ENCODE results near the gene SLC8A2. TPM values are rescaled to one million over a fixed set of nuclear protein-coding genes. Genes with fewer than 3 reads are reported as not detected.
A peak's percentile ranks its signal among the peaks of the same experiment; 100 is the strongest.

The SLC8A2 gene
- total and polyA plus RNA-seq, 4 donors, result 3.2 to 37.5 (median 23.4) TPM

- H3K4me1 ChIP-seq (ENCODE audit: control insufficient read depth, insufficient read depth, low read length), result peaks cover 38% of the 10 kb centered on the region
- H3K4me3 ChIP-seq (ENCODE audit: low read depth, low read length), result no peak overlapping the region
- H3K27me3 ChIP-seq (ENCODE audit: control insufficient read depth, insufficient read depth, low read length), result peaks cover 14% of the 10 kb centered on the region
Measured at GRCh38 chr19:47467914-47468313, 3.8 kb downstream of the SLC8A2 start.

GRCh38 chr19:47465957-47466356, 5.7 kb downstream of the SLC8A2 start:
- H3K27ac ChIP-seq (ENCODE audit: low read depth, low read length), result no peak overlapping the region
- H3K4me3 ChIP-seq (ENCODE audit: low read depth, low read length), result no peak overlapping the region
- WGBS (ENCODE audit: insufficient coverage), result 93% methylated on average over 15 of the region's 27 CpGs
- no peak for DNase-seq (ENCODE audit: low read depth in 4 of 6, low spot score in 6 of 6)
- peaks cover 8% of the 10 kb centered on the region for H3K27me3 ChIP-seq (ENCODE audit: control insufficient read depth, insufficient read depth, low read length)
- peaks cover 24% of the 10 kb centered on the region for H3K4me1 ChIP-seq (ENCODE audit: control insufficient read depth, insufficient read depth, low read length)
- H3K9me3 ChIP-seq (ENCODE audit: control insufficient read depth, insufficient read depth, low read length), result no peaks in the 10 kb centered on the region
- peaks cover 11% of the 10 kb centered on the region for H3K36me3 ChIP-seq (ENCODE audit: control insufficient read depth, insufficient read depth, low read length)

More at GRCh38 chr19:47467914-47468313, 3.8 kb downstream of the SLC8A2 start:
- WGBS (ENCODE audit: insufficient coverage), result 56% methylated on average over 8 of the region's 9 CpGs
- no peak overlapping the region for H3K27ac ChIP-seq (ENCODE audit: low read depth, low read length)
- H3K9me3 ChIP-seq (ENCODE audit: control insufficient read depth, insufficient read depth, low read length), result no peaks in the 10 kb centered on the region
- H3K36me3 ChIP-seq (ENCODE audit: control insufficient read depth, insufficient read depth, low read length), result peaks cover 11% of the 10 kb centered on the region
- DNase-seq (ENCODE audit: low read depth in 4 of 6, low spot score in 6 of 6), result no peak

GRCh38 chr19:47464675-47465419, 6.8 kb downstream of the SLC8A2 start:
- no peak overlapping the region for H3K4me3 ChIP-seq (ENCODE audit: low read depth, low read length)
- WGBS (ENCODE audit: insufficient coverage), result 56% methylated on average over 8 of the region's 10 CpGs
- H3K27ac ChIP-seq (ENCODE audit: low read depth, low read length), result no peak overlapping the region
- H3K9me3 ChIP-seq (ENCODE audit: control insufficient read depth, insufficient read depth, low read length), result no peaks in the 10 kb centered on the region
- peaks cover 15% of the 10 kb centered on the region for H3K4me1 ChIP-seq (ENCODE audit: control insufficient read depth, insufficient read depth, low read length)
- peak in 2 of 6 donors; percentile 55 to 79 for DNase-seq (ENCODE audit: low read depth in 4 of 6, low spot score in 6 of 6)
- peaks cover 7% of the 10 kb centered on the region for H3K27me3 ChIP-seq (ENCODE audit: control insufficient read depth, insufficient read depth, low read length)
- H3K36me3 ChIP-seq (ENCODE audit: control insufficient read depth, insufficient read depth, low read length), result peaks cover 11% of the 10 kb centered on the region

- no peak for DNase-seq (ENCODE audit: low read depth in 4 of 6, low spot score in 6 of 6)
- H3K36me3 ChIP-seq (ENCODE audit: control insufficient read depth, insufficient read depth, low read length), result peaks cover 21% of the 10 kb centered on the region
- H3K27me3 ChIP-seq (ENCODE audit: control insufficient read depth, insufficient read depth, low read length), result peaks cover 23% of the 10 kb centered on the region
- H3K27ac ChIP-seq (ENCODE audit: low read depth, low read length), result no peak overlapping the region
- no peak overlapping the region for H3K4me3 ChIP-seq (ENCODE audit: low read depth, low read length)
- no peaks in the 10 kb centered on the region for H3K9me3 ChIP-seq (ENCODE audit: control insufficient read depth, insufficient read depth, low read length)
- H3K4me1 ChIP-seq (ENCODE audit: control insufficient read depth, insufficient read depth, low read length), result no peaks in the 10 kb centered on the region
- 71% methylated on average over 1 of the region's 5 CpGs for WGBS (ENCODE audit: insufficient coverage)
Measured at GRCh38 chr19:47461876-47462275, 9.8 kb downstream of the SLC8A2 start.

GRCh38 chr19:47459477-47459876, 12.2 kb downstream of the SLC8A2 start:
- no peak for DNase-seq (ENCODE audit: low read depth in 4 of 6, low spot score in 6 of 6)
- Histone ChIP-seq H3K4me3 (ENCODE audit: low read depth, low read length) (no peak overlapping the region), H3K27me3 (ENCODE audit: control insufficient read depth, insufficient read depth, low read length) (peaks cover 29% of the 10 kb centered on the region), H3K4me1 (ENCODE audit: control insufficient read depth, insufficient read depth, low read length) (no peaks in the 10 kb centered on the region), H3K9me3 (ENCODE audit: control insufficient read depth, insufficient read depth, low read length) (no peaks in the 10 kb centered on the region), H3K27ac (ENCODE audit: low read depth, low read length) (no peak overlapping the region), H3K36me3 (ENCODE audit: control insufficient read depth, insufficient read depth, low read length) (peaks cover 19% of the 10 kb centered on the region)
- 97% methylated on average over 7 of the region's 14 CpGs for WGBS (ENCODE audit: insufficient coverage)

- 44% methylated on average over 5 of the region's 5 CpGs for WGBS (ENCODE audit: insufficient coverage)
- Histone ChIP-seq H3K27ac (ENCODE audit: low read depth, low read length) (no peak overlapping the region), H3K9me3 (ENCODE audit: control insufficient read depth, insufficient read depth, low read length) (no peaks in the 10 kb centered on the region), H3K36me3 (ENCODE audit: control insufficient read depth, insufficient read depth, low read length) (peaks cover 22% of the 10 kb centered on the region), H3K4me1 (ENCODE audit: control insufficient read depth, insufficient read depth, low read length) (no peaks in the 10 kb centered on the region), H3K4me3 (ENCODE audit: low read depth, low read length) (no peak overlapping the region), H3K27me3 (ENCODE audit: control insufficient read depth, insufficient read depth, low read length) (peaks cover 29% of the 10 kb centered on the region)
- DNase-seq (ENCODE audit: low read depth in 4 of 6, low spot score in 6 of 6), result no peak
Measured at GRCh38 chr19:47458672-47459071, 13.0 kb downstream of the SLC8A2 start.

- DNase-seq (ENCODE audit: low read depth in 4 of 6, low spot score in 6 of 6), result no peak
- Histone ChIP-seq H3K9me3 (ENCODE audit: control insufficient read depth, insufficient read depth, low read length) (no peaks in the 10 kb centered on the region), H3K4me3 (ENCODE audit: low read depth, low read length) (no peak overlapping the region), H3K27me3 (ENCODE audit: control insufficient read depth, insufficient read depth, low read length) (peaks cover 29% of the 10 kb centered on the region), H3K36me3 (ENCODE audit: control insufficient read depth, insufficient read depth, low read length) (peaks cover 28% of the 10 kb centered on the region), H3K27ac (ENCODE audit: low read depth, low read length) (no peak overlapping the region), H3K4me1 (ENCODE audit: control insufficient read depth, insufficient read depth, low read length) (no peaks in the 10 kb centered on the region)
- WGBS (ENCODE audit: insufficient coverage), result 24% methylated on average over 72 of the region's 77 CpGs
Measured at GRCh38 chr19:47456721-47457474, 14.8 kb downstream of the SLC8A2 start.

- peaks cover 21% of the 10 kb centered on the region for H3K4me1 ChIP-seq (ENCODE audit: control insufficient read depth, insufficient read depth, low read length)
- peaks cover 17% of the 10 kb centered on the region for H3K36me3 ChIP-seq (ENCODE audit: control insufficient read depth, insufficient read depth, low read length)
- H3K4me3 ChIP-seq (ENCODE audit: low read depth, low read length), result no peak overlapping the region
- no peaks in the 10 kb centered on the region for H3K9me3 ChIP-seq (ENCODE audit: control insufficient read depth, insufficient read depth, low read length)
- 64% methylated on average over 6 of the region's 7 CpGs for WGBS (ENCODE audit: insufficient coverage)
- no peak overlapping the region for H3K27ac ChIP-seq (ENCODE audit: low read depth, low read length)
- no peak for DNase-seq (ENCODE audit: low read depth in 4 of 6, low spot score in 6 of 6)
- peaks cover 26% of the 10 kb centered on the region for H3K27me3 ChIP-seq (ENCODE audit: control insufficient read depth, insufficient read depth, low read length)
Measured at GRCh38 chr19:47450478-47450877, 21.2 kb downstream of the SLC8A2 start.

- H3K9me3 ChIP-seq (ENCODE audit: control insufficient read depth, insufficient read depth, low read length), result no peaks in the 10 kb centered on the region
- H3K4me3 ChIP-seq (ENCODE audit: low read depth, low read length), result no peak overlapping the region
- H3K27ac ChIP-seq (ENCODE audit: low read depth, low read length), result no peak overlapping the region
- H3K36me3 ChIP-seq (ENCODE audit: control insufficient read depth, insufficient read depth, low read length), result peaks cover 9% of the 10 kb centered on the region
- H3K4me1 ChIP-seq (ENCODE audit: control insufficient read depth, insufficient read depth, low read length), result peaks cover 22% of the 10 kb centered on the region
- no peak for DNase-seq (ENCODE audit: low read depth in 4 of 6, low spot score in 6 of 6)
- WGBS (ENCODE audit: insufficient coverage), result 35% methylated on average over 7 of the region's 9 CpGs
- H3K27me3 ChIP-seq (ENCODE audit: control insufficient read depth, insufficient read depth, low read length), result peaks cover 41% of the 10 kb centered on the region
Measured at GRCh38 chr19:47448360-47448727, 23.3 kb downstream of the SLC8A2 start.
